Measurements from ENCODE around the gene SLC10A1. TPM values are rescaled to one million over a fixed set of nuclear protein-coding genes. Genes with fewer than 3 reads are reported as not detected.

The SLC10A1 gene
- total and polyA plus RNA-seq, 2 of the 8 experiments (the other 6 are each of a cell fraction or from before 2014, with no cell fraction given) = not detected

DNA sequence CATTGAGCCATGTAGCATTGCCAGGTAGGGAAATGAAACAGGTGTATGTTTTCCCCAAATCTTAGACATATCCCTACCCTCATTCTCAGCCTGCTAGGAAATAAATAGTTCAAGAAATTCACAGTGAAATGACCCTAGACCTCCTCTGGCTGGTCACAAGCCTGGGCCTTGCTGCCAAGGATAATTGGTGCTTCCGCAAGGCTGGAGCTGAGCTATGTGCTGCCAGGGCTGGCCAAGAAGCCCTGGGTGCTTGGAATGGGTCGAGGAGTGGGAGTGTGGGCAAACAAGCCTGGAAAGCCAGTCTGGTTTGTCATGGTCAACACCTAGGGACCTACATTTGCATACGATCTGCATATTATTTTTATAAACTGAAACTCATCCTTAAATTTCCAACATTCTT lies 31.3 kb upstream of the SLC10A1 start:
- POLR2A ChIA-PET (ENCODE audit: partially characterized antibody) = no interaction called here
- 89% methylated on average over 3 of the region's 3 CpGs; no CpG with 5 or more reads in 1 of the 2 experiments for WGBS, 2 experiments (ENCODE audit: extremely low coverage in 1 of 2, insufficient coverage in 1 of 2, insufficient read length in 1 of 2, insufficient replicate concordance in 2 of 2, low coverage in 1 of 2, low lambda C conversion rate in 2 of 2, missing lambda C conversion rate in 1 of 2)
- H2BK20ac ChIP-seq (ENCODE audit: low read length) = no peak overlapping the region
- TF ChIP-seq TAF1 (IDR thresholded peaks at IDR 0.05; ENCODE audit: low read depth, low read length) = no peak
- TF ChIP-seq BACH1 (IDR thresholded peaks at IDR 0.05; ENCODE audit: low read length) = no peak
- TF ChIP-seq SIX5 (IDR thresholded peaks at IDR 0.05; ENCODE audit: low read depth, low read length) = no peak
- TF ChIP-seq TBP (IDR thresholded peaks at IDR 0.05; ENCODE audit: low read depth, low read length) = no peak
- TF ChIP-seq SP2 (IDR thresholded peaks at IDR 0.05; ENCODE audit: low read length) = no peak
- no peak for TF ChIP-seq RBBP5 (IDR thresholded peaks at IDR 0.05; ENCODE audit: borderline replicate concordance, low read depth, low read length)

More for the DNA sequence above, 31.3 kb upstream of the SLC10A1 start:
- Histone ChIP-seq H3K18ac (ENCODE audit: extremely low read depth, low read length) (no peak overlapping the region), H4K8ac (ENCODE audit: extremely low read depth, insufficient read depth, low read length) (no peak overlapping the region), H3K23me2 (ENCODE audit: low read depth, low read length) (peaks cover 5% of the 10 kb centered on the region; the same call in 1 of the 2 replicates), H3K79me1 (ENCODE audit: low read depth, low read length) (no peaks in the 10 kb centered on the region), H3K36me3 (ENCODE audit: control insufficient read depth in 2 of 4, insufficient read depth in 4 of 4, low read length in 3 of 4) (no peaks in the 10 kb centered on the region), H4K5ac (ENCODE audit: insufficient read length, low read depth, low read length) (no peak overlapping the region), H2AFZ (ENCODE audit: low read length) (no peak overlapping the region), H2BK120ac (replicated peaks; ENCODE audit: low read depth, low read length) (no peak overlapping the region), H3K27ac (ENCODE audit: low read depth, low read length) (no peak overlapping the region), H3K9me3 (ENCODE audit: insufficient read depth in 2 of 2, low read depth in 1 of 2, low read length in 1 of 2) (no peaks in the 10 kb centered on the region), H3K4me1 (replicated peaks in 1 of 4; ENCODE audit: control insufficient read depth in 3 of 4, insufficient read depth in 4 of 4, low read length in 3 of 4) (no peaks in the 10 kb centered on the region), H3K27me3 (replicated peaks in 1 of 4; ENCODE audit: control insufficient read depth in 3 of 4, extremely low read depth in 1 of 4, insufficient read depth in 3 of 4, low read length in 3 of 4) (no peaks in the 10 kb centered on the region), H3K79me2 (ENCODE audit: control insufficient read depth in 1 of 2, insufficient read depth in 2 of 2, low read length in 2 of 2) (no peaks in the 10 kb centered on the region), H3K14ac (ENCODE audit: insufficient read length) (no peak overlapping the region), H2BK12ac (ENCODE audit: low read depth, low read length) (no peak overlapping the region), H4K20me1 (replicated peaks in 1 of 2; ENCODE audit: control insufficient read depth in 1 of 2, insufficient read depth in 2 of 2, low read length in 2 of 2) (no peaks in the 10 kb centered on the region), H2BK5ac (ENCODE audit: low read depth, low read length) (no peak overlapping the region), H3K56ac (replicated peaks; ENCODE audit: insufficient read length, low read depth, low read length) (no peak overlapping the region), H2AK5ac (ENCODE audit: low read depth, low read length) (no peak overlapping the region), H3K4me2 (ENCODE audit: insufficient read depth in 1 of 2, low read depth in 2 of 2, low read length in 2 of 2) (no peak overlapping the region), H3K23ac (ENCODE audit: insufficient read length) (no peak overlapping the region), H2BK15ac (ENCODE audit: low read length) (no peak overlapping the region), H3K4ac (replicated peaks; ENCODE audit: insufficient read length, low read depth, low read length) (no peak overlapping the region), H3K9ac (replicated peaks in 1 of 4; ENCODE audit: extremely low read depth in 1 of 4, low read depth in 3 of 4, low read length in 3 of 4) (no peak overlapping the region), H3K4me3 (ENCODE audit: extremely low read depth in 1 of 4, insufficient read depth in 2 of 4, low read depth in 3 of 4, low read length in 4 of 4) (no peak overlapping the region), H4K91ac (replicated peaks; ENCODE audit: insufficient read length, low read length) (no peak overlapping the region)
- DNase-seq (ENCODE audit: low read depth in 1 of 2, low spot score in 2 of 2) (no peak), FAIRE-seq (no peak)
- CTCF ChIA-PET (ENCODE audit: partially characterized antibody) = no interaction called here

Data from H1 (cell line).